Bronchial smooth muscle cell (primary cell): ENCODE data around the gene MAJIN. TPM values are rescaled to one million over a fixed set of nuclear protein-coding genes. Genes with fewer than 3 reads are reported as not detected.

Source experiments
- total RNA-seq: library from RNA; depleted of rRNA; stranded (reverse); fragments of >200 nt; gene quantifications from 2 replicates; pipeline ENCODE4 v1.2.1, GENCODE V29; 2014

MAJIN gene, protein sequence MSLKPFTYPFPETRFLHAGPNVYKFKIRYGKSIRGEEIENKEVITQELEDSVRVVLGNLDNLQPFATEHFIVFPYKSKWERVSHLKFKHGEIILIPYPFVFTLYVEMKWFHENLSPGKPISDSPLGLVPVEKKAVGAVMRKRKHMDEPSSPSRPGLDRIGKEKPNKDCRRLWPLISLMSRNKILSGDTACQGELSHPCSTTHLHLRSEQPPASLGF
- not detected in 2 replicates for total RNA-seq

DNA sequence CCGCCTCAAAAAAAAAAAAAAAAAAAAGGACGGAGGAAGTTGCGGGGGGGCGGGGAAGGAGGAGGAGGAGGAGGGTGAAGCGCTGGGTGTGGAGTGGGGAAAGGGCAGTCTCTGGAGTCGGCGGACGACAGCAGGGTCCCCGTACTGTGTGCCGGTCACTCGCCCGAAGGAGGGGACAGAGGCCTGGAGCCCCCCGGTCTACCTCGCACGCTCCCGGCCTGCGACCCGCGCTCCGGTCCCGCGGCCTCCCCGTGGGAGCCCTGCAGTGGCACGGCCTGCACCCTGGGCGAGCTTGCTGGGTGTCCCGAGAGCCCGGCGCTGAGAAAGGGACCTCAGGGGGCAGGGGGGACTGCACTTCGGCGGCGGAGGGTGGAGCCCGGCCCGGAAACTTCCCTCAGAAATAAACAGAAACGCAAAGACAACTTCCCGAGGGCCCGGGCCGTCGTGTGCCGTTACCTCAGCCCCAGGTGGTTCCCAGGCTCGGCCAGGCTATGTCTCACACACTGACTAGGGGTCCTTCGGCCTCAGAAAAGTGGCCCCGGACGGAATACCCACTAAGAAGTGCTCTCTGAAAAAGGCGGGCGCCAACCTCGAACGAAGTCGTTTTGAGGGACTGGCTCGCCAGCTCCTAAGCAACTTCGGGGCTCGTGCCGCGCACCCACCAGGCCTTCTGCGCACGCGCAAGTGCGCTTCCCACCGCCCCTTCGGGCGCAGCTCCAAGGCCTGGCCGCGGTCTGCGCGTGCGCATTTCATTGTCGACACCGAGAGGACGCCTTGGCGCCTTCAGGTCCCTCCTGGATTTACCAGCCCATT lies at the start of gene MAJIN:
MAJIN (minus strand) TSS at position 688 of the 813 bp plus-strand sequence. CDS start 12,703 bp downstream, outside the sequence.

DNA sequence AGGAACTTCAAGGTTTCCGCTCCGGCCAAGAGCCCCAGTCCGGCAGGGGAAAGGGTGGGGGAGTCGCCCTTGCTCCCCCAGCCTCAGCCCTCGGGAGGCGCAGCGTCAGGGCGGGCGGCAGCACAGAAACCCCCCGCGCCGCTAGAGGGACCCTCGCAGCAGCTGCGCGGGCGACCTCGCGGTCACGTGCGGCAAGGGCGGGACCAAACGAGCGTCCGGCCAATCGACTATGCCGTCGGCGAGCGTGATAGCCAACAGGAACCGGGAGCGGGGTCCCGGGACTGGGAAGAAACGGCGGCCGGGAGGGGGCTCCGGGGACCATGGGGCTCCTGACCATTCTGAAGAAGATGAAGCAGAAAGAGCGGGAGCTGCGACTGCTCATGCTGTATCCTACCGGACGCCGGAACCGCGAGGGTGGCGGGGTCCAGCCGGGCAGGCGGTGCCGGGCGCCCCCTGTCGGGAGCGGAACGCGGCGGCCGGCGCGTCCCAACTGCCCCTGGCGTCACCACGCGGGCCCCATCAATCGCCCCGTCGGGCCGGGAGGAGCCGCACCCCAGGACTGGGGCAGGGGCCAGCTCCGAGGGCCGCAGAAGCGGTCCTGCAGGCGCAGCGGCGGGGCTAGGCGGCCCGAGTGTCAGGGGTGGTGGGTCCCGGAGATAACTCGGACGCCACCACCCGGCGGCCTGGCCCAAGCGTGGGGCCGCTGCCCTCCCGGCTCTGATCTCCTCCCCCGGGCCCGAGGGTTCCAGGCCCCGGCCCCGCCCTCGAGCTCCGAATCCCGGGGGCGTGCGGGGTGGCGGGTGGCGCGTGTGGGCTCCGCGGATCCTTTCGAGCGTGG lies 42.2 kb upstream of the MAJIN start, which contains the start of gene ARL2:
ARL2 (plus strand) TSS at position 273 of the 838 bp plus-strand sequence; CDS start at position 321, 48 bp downstream.

DNA sequence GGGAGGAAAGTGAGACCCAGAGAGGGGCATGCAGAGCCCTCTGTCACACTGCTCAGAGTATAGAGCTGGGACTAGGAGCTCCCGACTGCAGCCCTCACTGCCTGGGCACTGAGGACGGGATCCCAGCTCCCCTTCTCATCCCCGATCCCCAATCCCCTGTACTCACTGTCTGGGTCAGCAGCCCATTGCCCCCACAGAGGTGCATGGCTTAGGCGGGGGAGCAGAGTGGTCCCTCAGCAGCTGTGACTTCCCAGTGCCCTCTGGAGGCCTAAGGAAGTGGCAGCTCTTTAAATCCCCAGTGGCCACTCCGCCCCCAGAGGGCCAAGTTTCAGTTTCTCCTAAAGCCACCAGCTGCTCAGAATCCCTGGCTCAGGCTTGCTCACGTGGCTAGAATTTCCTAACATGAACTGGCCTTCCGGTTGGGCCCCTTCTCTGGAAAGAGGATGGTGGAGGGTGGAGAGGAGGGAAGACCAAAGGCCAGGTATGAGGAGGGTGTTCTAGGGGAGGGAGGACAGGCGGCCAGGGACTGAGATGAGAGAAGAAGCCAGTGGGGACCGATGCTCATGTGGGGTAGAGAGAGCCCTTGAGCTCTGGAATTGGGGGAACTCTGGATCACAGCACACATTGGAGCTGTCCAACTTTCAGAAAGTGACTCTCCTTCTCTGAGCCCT lies 24.9 kb upstream of the MAJIN start, which contains the start of gene BATF2:
BATF2 (minus strand) TSS at position 262 of the 671 bp plus-strand sequence; CDS start at position 205, 57 bp downstream.

DNA sequence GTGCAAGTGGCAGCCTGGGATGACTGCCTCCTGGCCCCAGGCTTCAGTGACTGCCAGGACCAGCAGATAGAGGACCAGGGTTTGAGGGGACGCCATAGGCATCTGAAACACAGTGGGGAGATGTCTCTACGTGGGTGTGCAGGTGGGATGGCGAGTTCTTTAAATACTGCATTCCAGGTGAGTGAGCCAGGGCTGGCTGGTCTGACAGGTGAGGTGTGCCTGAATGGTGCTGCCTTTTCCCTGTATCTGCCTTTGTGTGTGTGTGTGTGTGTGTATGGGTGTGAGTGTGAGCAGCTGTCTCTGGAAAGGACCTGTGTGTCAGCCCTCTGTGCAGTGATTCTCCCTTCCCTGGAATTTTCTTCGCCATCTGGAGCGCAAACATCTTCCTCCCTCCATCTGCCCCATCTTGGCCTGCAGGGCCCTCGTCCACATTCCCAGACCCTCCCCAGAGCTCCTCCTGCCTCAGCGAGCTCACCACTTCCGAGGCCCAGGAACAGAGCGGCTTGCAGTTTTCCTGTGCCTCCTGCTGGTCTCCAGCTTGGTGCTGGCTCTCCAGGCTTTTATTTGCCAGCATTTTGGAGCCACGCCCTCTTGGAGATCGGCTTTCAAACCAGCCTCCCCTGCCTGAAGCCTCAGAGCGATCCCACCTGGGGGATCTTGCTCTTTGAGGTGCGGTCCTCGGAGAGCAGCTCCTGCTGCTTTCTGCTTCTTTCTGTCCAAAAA lies 36.4 kb downstream of the MAJIN start, which contains the start of gene GPHA2:
GPHA2 (minus strand) TSS at position 535 of the 723 bp plus-strand sequence; CDS start at position 102, 433 bp downstream.

DNA sequence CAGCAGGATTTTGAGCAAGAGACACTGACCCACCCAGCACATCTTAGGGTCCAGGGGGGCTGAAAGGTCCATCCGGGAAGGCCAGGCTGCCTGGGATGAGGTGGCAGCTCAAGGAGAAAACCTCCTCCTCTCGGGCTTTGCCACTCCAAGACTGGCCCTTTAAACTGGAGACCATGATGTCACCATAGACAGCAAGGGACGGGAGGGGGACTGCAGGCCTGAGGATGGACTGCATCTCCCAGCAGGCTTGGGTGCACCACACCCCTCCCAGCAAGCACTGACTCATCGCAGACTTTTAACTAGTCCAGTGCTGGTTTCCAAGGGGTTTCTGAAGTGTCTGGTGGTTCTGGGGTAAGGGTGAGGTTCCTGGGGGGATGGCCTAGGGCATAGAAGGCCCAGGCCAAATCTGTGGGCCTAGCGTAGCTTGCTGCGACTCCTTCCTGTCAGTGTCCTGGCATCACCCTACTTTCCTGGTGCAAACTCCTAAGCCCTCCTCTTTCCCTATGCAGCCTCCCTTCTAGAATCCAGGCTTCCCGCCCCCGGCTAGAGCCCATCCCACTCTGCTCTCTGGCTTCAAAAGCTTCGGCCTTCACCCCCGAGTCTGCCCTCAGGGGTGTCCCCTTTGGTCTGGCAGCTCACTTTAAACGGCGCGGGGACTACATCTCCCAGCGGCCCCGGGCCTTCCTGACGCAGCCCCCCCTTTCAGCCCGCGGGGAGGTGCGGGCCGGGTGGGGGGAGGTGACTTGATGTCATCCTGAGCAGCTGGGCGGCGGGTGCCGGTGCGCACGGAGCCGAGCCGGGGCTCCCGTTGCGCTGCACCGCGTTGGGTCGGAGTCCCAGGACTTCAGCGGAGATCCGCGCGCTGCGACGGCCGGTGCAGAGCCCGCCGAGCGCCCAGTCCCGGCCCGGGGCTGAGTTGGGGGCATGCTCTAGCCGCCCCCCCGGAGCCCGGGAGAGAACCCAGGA lies 47.7 kb downstream of the MAJIN start, which contains the start of gene PPP2R5B:
PPP2R5B (plus strand) TSS at position 746 of the 966 bp plus-strand sequence. CDS start 1,046 bp downstream, outside the sequence.

DNA sequence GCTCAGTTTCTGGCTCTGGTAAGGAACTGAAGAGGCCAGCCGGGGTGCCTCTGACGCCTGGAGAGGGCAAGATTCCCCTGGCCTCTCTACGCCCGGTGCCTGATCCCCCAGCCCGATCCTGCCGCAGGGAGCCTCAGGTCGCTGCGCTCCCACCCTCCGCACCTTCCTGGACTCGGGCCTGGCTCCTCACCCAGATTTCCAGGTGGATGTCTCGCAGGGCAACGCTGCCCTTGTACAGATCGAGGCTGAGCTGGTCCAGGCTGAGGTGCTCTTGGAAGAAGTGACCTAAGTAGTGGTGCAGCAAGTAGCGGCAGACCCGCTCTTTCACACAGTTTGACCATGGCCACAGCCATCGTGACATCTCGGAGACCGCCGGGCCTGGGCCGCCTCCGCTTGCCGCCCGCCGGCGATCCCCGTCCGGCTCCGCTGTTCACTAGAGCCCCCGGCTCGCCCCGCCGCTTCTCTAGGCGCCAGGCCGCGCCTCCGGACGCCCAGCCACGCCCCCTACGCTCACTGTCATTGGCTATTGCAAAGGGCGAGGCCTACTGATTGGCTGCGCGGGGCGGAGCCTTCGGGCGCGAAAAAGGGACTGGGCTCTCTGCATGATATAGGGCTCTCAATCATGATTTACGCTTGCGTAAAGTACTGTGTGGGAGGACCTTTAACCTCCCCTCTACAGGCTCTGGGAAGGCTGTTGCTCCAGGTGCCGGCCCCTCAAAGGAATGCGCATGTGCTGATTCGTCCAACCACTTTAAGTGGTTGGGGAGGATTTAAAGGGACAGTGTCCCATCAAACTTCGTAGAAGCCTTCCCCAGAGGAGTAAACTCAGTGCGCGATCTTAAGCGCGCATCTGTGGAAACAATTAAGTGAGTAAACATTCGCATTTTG lies 54.9 kb downstream of the MAJIN start, which contains the start of gene ATG2A:
ATG2A (minus strand) TSS at position 435 of the 888 bp plus-strand sequence; CDS start at position 361, 74 bp downstream.

Other genes with a start within 250 kb of the MAJIN start
- gene NRXN2, start 248.9 kb downstream of the MAJIN start, total RNA-seq, result 1.0 and 1.4 TPM in 2 replicates
- 0.16 TPM in 1 of 2 replicates, not detected in the other for gene RASGRP2, start 228.0 kb downstream of the MAJIN start, total RNA-seq
- 3.9 and 5.0 TPM in 2 replicates for gene PYGM, start 212.1 kb downstream of the MAJIN start, total RNA-seq
- 46.3 and 58.8 TPM in 2 replicates for gene SF1, start 193.6 kb downstream of the MAJIN start, total RNA-seq
- 5.3 and 6.1 TPM in 2 replicates for gene MAP4K2, start 168.9 kb downstream of the MAJIN start, total RNA-seq
- 12.3 and 15.0 TPM in 2 replicates for gene MEN1, start 161.6 kb downstream of the MAJIN start, total RNA-seq
- 0.16 and 0.69 TPM in 2 replicates for gene CDC42BPG, start 127.5 kb downstream of the MAJIN start, total RNA-seq
- 56.6 and 151 TPM in 2 replicates for gene EHD1, start 93.5 kb downstream of the MAJIN start, total RNA-seq
- 10.1 and 11.2 TPM in 2 replicates for gene ATG2A, start 54.9 kb downstream of the MAJIN start, total RNA-seq
- gene PPP2R5B, start 47.4 kb downstream of the MAJIN start, total RNA-seq, result 5.8 and 6.4 TPM in 2 replicates
- not detected in 2 replicates for gene GPHA2, start 36.2 kb downstream of the MAJIN start, total RNA-seq
- 0.26 and 0.63 TPM in 2 replicates for gene BATF2, start 24.9 kb upstream of the MAJIN start, total RNA-seq
- 91.1 and 126 TPM in 2 replicates for gene ARL2, start 42.1 kb upstream of the MAJIN start, total RNA-seq
- gene SNX15, start 55.3 kb upstream of the MAJIN start, total RNA-seq, result 8.4 and 15.0 TPM in 2 replicates
- 7.9 and 8.5 TPM in 2 replicates for gene SAC3D1, start 69.1 kb upstream of the MAJIN start, total RNA-seq
- gene NAALADL1, start 86.4 kb upstream of the MAJIN start, total RNA-seq, result 35.3 and 38.0 TPM in 2 replicates
- gene CDCA5, start 111.9 kb upstream of the MAJIN start, total RNA-seq, result 0.34 and 1.6 TPM in 2 replicates
- gene ZFPL1, start 112.1 kb upstream of the MAJIN start, total RNA-seq, result 26.0 and 32.2 TPM in 2 replicates
- 200 and 290 TPM in 2 replicates for gene VPS51, start 124.1 kb upstream of the MAJIN start, total RNA-seq
- 5.2 and 10.9 TPM in 2 replicates for gene TM7SF2, start 139.8 kb upstream of the MAJIN start, total RNA-seq
- 6.4 and 6.6 TPM in 2 replicates for gene ZNHIT2, start 145.6 kb upstream of the MAJIN start, total RNA-seq
- gene FAU, start 150.0 kb upstream of the MAJIN start, total RNA-seq, result 487 and 512 TPM in 2 replicates
- 25.3 and 35.5 TPM in 2 replicates for gene MRPL49, start 150.2 kb upstream of the MAJIN start, total RNA-seq
- gene SYVN1, start 162.4 kb upstream of the MAJIN start, total RNA-seq, result 9.5 and 15.5 TPM in 2 replicates
- not detected in 2 replicates for gene SPDYC, start 198.1 kb upstream of the MAJIN start, total RNA-seq
- 64.3 and 93.6 TPM in 2 replicates for gene CAPN1, start 209.8 kb upstream of the MAJIN start, total RNA-seq